Stomach (tissue), 4 donors: ENCODE data around the gene S100A3.

Experiments
- EP300 ChIP-seq: sonication (generic); formaldehyde crosslinking; IDR thresholded peaks from one replicate; pipeline ENCODE4 v1.6.1; 2017; ENCODE audit warnings: antibody characterized with exemption
- POLR2A ChIP-seq, 4 donors: fragments of 450-650 bp; IDR thresholded peaks; one replicate each; pipeline ENCODE4 v1.6.1; 2016; ENCODE audit warnings: antibody characterized with exemption in 4 of 4, control low read depth in 2 of 4, mild to moderate bottlenecking in 1 of 4, moderate library complexity in 1 of 4
- TF ChIP-seq, protein P1 (sequence below), 7 experiments: fragments of 450-650 bp in 4 of 7; fragments of 200-600 bp in 3 of 7; sonication (generic) in 3 of 7; IDR thresholded peaks; one replicate each; pipeline ENCODE4 v1.5.1; 2016 to 2019; ENCODE audit warnings: antibody characterized with exemption in 7 of 7, control low read depth in 2 of 7, mild to moderate bottlenecking in 1 of 7

DNA sequence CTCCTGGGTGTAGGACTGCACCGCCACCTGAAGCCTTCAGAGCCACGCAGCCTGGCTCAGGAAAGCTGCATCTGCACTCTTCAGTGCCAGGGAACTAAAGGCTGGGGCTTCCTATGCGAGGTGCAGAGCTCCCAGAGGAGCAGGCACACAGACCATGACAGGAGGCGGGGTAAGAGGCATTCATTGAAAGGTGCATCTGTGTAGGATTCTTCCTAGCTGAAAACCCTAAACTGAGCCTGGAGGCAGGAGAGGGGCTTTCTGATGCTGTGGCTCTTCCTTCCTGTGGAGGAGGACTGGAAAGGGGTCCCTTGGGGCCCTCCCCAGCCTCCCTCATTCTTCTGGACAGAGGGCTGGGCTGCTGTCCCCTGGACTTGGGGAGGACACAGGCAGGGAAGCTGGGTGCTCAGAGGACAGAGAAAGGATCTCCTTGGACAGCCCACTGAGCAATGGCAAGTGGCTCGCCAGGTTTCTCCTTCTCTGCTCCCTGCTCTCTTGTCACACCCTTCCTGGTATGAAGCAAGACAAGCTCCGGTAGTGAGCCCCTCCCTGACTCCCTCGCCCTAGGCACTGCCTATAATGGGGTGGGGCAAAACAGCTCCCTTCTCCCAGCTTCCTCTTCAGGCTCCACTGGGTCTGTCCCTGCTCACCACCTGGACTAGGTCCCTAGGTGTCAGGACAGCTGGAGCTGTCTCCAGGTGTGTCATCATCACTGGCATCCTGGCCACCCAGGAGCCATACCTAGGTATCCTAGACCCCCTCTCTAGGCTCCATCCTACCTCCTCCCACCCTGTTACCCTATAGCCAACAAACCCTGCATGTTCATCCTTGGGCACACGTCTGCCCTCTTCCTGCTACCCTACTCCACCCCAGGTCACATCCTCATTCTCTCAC is 33.3 kb downstream of the S100A3 start:
- TF ChIP-seq POLR2A (IDR thresholded peaks at IDR 0.05) = no peak
- TF ChIP-seq, protein P1, sequence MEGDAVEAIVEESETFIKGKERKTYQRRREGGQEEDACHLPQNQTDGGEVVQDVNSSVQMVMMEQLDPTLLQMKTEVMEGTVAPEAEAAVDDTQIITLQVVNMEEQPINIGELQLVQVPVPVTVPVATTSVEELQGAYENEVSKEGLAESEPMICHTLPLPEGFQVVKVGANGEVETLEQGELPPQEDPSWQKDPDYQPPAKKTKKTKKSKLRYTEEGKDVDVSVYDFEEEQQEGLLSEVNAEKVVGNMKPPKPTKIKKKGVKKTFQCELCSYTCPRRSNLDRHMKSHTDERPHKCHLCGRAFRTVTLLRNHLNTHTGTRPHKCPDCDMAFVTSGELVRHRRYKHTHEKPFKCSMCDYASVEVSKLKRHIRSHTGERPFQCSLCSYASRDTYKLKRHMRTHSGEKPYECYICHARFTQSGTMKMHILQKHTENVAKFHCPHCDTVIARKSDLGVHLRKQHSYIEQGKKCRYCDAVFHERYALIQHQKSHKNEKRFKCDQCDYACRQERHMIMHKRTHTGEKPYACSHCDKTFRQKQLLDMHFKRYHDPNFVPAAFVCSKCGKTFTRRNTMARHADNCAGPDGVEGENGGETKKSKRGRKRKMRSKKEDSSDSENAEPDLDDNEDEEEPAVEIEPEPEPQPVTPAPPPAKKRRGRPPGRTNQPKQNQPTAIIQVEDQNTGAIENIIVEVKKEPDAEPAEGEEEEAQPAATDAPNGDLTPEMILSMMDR (IDR thresholded peaks at IDR 0.05) = no peak
- no peak for TF ChIP-seq EP300
